GM12875 (cell line): Measurements from ENCODE around the gene PTGES3.
"Not testable (repeated sequence)": the region's sequence is repeated elsewhere in the genome, so short reads cannot be mapped to it uniquely, and the experiment has no call there.

ENCODE experiments used
- H3K4me3 ChIP-seq: one replicate; pipeline ENCODE4 v1.5.1; 2011; ENCODE audit warnings: low read depth, low read length, control low read depth
- TF ChIP-seq, protein P1 (sequence below): IDR thresholded peaks from 2 replicates; pipeline ENCODE4 v1.5.1; 2011; ENCODE audit warnings: low read depth, mild to moderate bottlenecking, control low read depth, inconsistent platforms, low read length, moderate library complexity, borderline replicate concordance; ENCODE audit not compliant: insufficient read depth

PTGES3 gene

DNA sequence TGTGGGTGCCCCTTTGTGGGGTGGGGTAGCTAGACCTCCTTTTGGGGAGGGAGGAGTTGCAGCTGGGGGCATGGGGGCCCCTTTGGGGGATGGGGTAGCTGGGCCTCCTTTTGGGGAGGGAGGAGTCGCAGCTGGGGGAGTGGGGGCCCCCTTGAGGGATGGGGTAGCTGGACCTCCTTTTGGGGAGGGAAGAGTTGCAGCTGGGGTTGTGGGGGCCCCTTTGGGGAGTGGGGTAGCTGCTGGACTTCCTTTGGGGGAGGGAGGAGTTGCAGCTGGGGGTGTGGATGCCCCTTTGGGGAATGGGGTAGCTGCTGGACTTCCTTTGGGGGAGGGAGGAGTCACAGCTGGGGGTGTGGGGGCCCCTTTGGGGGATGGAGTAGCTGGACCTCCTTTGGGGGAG lies 30.1 kb upstream of the PTGES3 start:
- TF ChIP-seq, protein P1, sequence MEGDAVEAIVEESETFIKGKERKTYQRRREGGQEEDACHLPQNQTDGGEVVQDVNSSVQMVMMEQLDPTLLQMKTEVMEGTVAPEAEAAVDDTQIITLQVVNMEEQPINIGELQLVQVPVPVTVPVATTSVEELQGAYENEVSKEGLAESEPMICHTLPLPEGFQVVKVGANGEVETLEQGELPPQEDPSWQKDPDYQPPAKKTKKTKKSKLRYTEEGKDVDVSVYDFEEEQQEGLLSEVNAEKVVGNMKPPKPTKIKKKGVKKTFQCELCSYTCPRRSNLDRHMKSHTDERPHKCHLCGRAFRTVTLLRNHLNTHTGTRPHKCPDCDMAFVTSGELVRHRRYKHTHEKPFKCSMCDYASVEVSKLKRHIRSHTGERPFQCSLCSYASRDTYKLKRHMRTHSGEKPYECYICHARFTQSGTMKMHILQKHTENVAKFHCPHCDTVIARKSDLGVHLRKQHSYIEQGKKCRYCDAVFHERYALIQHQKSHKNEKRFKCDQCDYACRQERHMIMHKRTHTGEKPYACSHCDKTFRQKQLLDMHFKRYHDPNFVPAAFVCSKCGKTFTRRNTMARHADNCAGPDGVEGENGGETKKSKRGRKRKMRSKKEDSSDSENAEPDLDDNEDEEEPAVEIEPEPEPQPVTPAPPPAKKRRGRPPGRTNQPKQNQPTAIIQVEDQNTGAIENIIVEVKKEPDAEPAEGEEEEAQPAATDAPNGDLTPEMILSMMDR = no peak
- no peak overlapping the region for H3K4me3 ChIP-seq

DNA sequence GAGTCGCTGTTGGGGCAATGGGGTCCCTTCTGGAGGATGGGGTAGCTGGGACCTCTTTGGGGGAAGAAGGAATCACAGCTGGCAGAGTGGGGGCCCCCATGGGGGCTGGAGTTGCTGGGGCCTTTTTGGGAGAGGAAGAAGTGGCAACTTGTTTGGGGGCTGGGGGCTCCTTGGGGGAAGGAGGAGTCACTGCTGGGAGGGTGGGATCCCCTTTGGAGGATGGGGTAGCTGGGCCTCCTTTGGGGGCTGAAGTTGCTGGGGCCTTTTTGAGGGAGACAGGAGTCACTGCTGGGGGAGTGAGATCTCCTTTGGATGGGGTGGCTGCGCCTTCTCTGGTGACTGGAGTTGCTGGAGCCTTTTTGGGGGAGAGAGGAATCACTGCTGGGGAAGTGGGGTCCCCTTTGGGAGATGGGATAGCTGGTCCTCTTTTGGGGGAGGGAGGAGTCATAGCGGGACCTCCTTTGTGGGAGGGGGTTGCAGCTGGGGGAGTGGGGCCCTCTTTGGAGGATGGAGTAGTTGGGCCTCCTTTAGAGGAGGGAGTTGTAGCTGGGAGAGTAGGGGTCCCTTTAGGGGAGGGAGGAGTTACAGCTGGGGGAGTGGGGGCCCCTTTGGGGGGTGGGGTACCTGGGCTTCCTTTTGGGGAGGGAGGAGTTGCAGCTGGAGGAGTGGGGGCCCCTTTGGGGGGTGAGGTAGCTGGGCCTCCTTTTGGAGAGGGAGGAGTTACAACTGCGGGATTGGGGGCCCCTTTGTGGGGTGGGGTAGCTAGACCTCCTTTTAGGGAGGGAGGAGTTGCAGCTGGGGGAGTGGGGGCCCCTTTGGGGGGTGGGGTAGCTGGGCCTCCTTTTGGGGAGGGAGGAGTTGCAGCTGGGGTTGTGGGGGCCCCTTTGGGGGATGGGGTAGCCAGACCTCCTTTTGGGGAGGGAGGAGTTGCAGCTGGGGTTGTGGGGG lies 29.1 kb upstream of the PTGES3 start:
- TF ChIP-seq, protein P1 = no peak

DNA sequence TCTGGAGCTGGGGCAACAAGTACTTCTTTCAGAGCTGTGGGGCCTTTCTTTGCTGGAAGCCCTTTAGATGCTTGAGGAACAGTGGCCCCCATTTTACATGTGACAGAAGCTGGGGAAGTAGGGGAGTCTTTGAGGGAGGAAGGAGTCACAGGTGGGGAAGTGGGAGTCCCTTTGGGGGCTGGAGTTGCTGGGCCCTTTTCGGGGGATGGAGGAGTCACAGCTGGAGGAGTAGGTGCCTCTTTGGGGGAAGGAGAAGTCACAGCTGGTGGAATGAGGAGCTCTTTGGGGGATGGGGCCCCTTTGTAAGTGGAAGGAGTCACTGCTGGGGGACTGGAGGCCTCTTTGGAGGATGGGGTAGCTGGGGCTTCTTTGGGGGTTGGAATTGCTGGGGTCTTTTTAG lies 28.4 kb upstream of the PTGES3 start:
- TF ChIP-seq, protein P1 = no peak
- no peak overlapping the region for H3K4me3 ChIP-seq

More for the DNA sequence above, 29.1 kb upstream of the PTGES3 start:
- H3K4me3 ChIP-seq = no peak overlapping the region

DNA sequence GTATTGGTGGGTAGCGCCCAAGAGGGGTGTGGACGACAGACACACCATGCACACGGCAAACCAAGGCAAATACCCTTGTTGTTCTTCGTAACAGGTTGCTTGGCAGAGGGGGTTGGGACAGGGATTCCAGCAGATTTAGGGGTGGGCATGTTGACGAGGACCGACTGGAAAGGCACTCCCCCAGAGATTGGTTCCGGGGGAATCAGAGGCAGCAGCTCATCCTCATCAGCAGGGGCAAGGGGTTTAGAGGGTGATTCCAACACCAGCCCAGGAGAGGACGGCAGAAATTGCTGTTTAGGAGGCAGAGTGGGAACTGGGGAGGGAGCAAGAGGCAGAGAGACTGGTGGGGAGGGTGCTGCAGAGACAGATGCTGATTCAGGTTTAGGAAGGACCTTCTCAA lies 27.7 kb upstream of the PTGES3 start:
- TF ChIP-seq, protein P1 = no peak
- H3K4me3 ChIP-seq = no peak overlapping the region

DNA sequence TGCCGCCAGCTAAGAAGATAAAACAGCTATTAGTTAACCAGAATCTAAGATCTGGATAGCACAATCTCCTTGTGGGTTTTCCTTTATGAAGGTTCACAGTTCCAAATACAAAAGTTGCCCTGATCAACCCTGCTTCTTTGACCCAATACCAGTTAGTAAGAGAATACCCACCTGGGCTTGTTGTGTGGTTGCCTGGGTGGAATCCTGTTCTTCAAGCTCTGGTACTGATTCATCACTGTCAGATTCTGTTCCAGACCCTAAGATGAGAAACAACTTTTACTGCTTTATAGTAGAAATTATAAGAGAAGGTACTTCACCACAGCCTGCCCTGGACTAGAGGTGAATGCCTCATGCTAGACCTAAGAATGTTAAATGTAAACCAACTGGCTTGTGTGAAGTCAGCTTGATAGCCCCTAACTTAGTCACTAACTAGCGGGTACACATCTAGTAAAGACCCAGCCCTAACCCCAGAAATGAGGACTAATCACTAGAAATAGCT lies 26.4 kb upstream of the PTGES3 start:
- TF ChIP-seq, protein P1 = no peak
- H3K4me3 ChIP-seq = no peak overlapping the region

DNA sequence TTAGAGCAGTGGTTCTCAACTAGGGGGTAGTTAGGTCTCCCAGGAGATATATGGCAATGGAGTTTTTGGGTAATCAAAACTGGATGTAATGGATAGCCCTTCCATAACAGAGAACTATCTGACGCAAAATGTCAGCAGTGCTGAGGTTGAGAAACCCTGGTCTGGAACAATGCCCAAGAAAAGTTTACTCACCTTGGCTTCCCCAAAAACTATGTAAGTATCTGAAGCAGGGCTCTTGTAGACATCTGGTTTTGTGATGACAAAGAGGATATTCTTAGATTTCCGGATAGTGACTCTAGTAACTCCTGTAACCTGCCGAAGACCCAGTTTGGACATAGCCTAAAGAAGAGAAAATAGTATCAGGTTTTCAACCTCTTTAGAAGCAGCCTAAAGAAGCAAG lies 25.3 kb upstream of the PTGES3 start:
- no peak overlapping the region for H3K4me3 ChIP-seq
- TF ChIP-seq, protein P1 = no peak

DNA sequence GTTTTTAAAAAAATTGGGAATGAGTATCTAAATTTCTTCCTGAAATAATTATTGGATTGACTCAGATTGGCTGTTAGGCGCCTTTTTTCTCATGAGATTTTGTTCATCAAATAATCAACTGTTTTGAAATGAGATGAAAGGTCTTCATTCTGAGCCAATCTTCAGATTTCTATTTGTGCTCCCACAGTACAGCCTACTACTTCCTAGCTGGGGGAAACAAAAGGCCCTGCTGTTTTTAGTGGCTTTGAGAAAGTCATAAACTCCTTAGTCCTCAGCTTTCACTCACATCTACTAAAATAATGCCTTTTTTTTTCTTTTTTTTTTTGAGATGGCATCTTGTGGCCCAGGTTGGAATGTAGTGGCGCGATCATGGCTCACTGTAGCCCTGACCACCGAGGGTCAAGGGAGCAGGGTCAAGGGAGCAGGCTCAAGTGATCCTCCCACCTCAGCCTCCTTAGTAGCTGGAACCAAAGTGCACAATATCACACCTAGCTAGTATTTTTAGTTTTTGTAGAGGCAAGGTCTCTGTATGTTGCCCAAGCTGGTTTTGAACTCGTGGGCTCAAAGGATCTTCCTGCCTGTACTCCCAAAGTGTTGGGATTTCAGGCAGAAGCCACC lies 21.8 kb upstream of the PTGES3 start:
- H3K4me3 ChIP-seq = no peak overlapping the region
- TF ChIP-seq, protein P1 = no peak

DNA sequence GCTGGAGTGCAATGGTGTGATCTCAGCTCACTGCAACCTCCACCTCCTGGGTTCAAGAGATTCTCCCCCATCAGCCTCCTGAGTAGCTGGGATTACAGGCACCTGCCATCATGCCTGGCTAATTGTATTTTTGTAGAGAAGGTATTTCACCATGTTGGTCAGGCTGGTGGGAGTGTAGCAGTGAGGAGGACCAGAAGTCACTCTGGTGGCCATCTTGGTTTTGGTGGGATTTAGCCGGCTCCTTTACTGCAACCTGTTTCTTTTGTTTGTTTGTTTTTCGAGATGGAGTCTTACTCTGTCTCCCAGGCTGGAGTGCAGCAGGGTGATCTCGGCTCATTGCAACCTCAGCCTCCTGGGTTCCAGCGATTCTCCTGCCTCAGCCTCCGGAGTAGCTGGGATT lies 16.4 kb upstream of the PTGES3 start:
- not testable (repeated sequence) for H3K4me3 ChIP-seq
